Cardiac fibroblast (primary cell): ENCODE results near the gene GLOD4.

Experiments
- DNase-seq, 2 donors: peaks; one replicate each; pipeline versions ENCODE4 v3.0.0 to v3.0.0-alpha.2; 2010; ENCODE audit warnings: low read depth in 2 of 2
- H3K4me3 ChIP-seq, 2 donors: replicated peaks in 1 of 2; 1 replicate in 1 of 2; 2 replicates in 1 of 2; pipeline ENCODE4 v1.5.1; 2011; ENCODE audit warnings: low read depth in 2 of 2, low read length in 2 of 2, mild to moderate bottlenecking in 2 of 2, moderate library complexity in 1 of 2
- TF ChIP-seq, protein P1 (sequence below): IDR thresholded peaks from one replicate; pipeline ENCODE4 v1.5.1; 2011; ENCODE audit warnings: low read depth, mild to moderate bottlenecking, low read length, inconsistent platforms

GLOD4 gene

DNA sequence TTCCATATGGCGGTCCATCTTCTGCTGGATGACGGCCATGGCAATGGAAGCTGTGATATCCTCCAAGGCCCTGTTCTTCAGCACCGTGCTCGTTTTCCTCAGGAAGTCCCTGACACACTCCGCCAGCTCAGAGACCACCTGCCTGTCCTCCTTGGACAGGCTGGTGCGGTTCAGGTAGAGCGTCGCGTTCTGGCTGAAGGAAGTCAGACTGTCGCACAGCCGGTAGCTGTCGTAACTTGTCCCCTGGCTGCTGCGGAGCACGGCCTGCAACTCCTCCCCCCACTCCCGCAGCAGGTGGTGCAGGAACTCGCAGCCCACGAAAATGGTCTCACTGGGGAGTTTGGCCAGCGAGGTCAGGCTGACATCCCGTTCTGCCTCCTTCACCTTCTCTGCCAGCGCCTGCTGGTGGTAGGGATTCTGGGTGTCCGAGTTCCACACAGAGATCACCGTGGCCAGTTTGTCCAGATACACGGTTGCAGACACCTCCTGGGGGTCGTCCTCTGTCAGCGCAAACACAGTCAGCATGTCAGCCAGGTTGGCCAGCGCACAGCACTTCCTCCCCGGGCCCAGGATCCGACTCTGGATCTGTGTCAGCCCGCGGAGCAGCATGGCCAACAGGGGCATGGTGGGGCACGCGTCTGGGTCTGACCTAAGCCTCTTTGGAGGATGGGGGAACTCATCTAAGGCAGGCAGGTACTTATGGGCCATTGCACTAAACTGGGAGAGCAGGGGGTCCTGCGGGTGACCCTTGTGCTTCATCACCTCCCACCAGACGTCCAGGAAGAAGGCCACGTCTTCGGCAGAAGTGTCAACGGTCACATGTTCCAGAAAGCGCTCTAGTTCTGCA, 35.1 kb downstream of the GLOD4 start:
- TF ChIP-seq, protein P1, sequence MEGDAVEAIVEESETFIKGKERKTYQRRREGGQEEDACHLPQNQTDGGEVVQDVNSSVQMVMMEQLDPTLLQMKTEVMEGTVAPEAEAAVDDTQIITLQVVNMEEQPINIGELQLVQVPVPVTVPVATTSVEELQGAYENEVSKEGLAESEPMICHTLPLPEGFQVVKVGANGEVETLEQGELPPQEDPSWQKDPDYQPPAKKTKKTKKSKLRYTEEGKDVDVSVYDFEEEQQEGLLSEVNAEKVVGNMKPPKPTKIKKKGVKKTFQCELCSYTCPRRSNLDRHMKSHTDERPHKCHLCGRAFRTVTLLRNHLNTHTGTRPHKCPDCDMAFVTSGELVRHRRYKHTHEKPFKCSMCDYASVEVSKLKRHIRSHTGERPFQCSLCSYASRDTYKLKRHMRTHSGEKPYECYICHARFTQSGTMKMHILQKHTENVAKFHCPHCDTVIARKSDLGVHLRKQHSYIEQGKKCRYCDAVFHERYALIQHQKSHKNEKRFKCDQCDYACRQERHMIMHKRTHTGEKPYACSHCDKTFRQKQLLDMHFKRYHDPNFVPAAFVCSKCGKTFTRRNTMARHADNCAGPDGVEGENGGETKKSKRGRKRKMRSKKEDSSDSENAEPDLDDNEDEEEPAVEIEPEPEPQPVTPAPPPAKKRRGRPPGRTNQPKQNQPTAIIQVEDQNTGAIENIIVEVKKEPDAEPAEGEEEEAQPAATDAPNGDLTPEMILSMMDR = no peak
- no peak overlapping the region for H3K4me3 ChIP-seq
- DNase-seq = no peak

DNA sequence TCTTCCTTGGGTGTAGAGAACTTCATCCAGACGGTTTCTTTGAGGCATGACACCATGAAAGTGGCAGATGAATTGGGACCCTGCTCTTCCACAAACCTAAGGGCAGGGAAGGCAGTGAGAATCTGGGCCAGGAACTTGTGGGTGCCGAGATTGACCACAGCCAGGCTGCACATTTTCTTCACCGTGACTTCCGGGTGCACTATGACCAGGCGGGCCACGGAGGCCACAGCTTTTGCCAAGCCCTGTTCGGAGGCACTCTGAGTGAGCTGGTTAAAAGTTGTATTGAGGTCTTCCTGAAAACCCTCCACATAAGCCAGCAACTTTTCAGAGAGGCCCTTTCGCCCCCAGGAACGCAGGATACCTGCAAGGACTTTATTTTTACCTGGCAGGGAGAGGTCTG, 35.9 kb downstream of the GLOD4 start:
- no peak for DNase-seq
- TF ChIP-seq, protein P1 = no peak
- no peak overlapping the region for H3K4me3 ChIP-seq

DNA sequence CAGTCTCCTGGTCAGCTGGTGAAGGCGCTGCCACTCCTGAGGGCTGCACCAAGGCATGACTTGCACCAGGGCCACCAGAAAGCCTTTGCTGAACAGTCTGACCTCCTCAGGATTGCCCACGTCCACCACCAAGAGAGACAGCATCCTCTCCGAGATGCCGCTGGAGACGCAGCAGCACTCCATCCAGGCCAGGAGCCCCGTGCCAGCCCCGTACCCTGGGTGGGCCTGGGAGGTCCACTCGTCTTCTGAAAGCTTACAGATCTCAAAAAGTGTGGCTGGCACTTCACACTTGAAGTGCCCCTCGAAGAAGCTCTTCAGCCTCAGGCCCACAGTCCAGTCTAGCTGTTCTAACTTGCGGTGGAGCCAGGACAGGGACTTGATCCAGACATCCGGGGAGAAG, 36.7 kb downstream of the GLOD4 start:
- no peak for DNase-seq
- H3K4me3 ChIP-seq = no peak overlapping the region
- TF ChIP-seq, protein P1 = no peak

DNA sequence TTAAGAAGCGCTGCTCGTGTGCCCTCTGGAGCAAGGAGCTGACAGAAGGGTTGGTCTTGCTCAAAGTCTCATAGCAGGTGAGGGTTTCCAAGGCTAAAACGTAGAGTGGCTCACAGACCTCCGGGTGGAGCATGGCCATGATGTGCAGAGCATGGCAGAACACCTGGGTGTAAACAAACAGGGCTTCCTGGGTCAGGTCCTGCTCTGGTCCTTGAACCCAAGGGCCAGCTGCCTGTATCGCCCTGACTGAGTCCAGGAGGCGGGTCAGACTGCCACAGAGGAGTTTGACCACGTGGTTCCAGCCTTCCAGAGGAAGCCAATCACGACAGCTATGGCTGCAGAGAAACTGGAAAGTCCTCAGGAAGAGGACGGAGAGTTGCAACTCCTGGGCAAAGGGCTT, 37.1 kb downstream of the GLOD4 start:
- TF ChIP-seq, protein P1 = no peak
- DNase-seq = no peak
- H3K4me3 ChIP-seq = no peak overlapping the region

DNA sequence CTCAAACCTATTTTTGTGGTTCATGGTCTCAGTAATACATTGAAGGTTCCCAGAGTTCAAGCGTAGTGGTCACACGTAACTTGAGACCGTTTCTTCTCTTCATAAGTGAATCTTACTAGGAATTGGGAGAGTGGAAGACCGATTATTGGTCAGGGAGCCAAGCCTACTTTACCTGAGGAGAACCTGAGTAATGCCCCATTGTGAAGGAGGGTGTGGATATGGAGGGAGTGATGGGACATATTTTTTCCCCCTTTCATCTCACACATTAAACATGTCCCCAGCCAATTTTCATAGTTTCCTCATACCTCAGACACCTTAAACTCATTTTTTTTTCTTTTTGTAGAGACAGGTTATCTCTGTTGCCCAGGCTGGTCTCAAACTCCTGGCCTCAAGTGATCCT, 38.9 kb downstream of the GLOD4 start:
- H3K4me3 ChIP-seq = no peak overlapping the region
- no peak for DNase-seq
- TF ChIP-seq, protein P1 = no peak

DNA sequence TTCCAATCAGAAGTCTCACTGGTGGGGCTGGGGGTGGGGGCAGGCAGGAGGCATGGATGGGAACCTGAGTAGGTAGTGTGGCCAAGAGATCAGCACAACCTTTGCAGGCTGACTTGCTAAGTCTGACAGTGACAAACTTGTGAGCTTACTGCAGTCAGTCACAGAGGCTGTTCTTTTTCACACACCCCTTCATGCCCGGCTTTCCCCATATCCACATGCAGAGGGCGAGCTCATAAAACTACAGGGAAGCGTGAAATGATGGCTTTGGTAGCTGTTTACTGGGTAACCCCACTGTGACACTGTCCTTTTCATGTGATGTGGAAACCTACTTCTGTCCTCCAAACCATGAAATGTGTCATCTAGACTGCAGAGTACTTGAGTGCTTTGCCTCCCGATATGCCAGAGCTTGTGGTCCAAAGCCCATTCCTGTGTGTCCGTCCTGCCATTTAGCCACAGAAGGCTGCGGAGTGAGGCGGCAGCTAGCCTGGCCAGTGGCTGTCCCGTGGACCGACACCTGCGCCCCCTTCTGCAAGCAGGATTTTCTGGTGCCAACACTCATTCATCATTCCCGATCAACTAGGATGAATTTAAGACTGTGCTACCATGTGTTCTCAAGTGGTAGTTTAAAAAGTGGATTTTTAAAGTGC, 39.8 kb downstream of the GLOD4 start:
- no peak overlapping the region for H3K4me3 ChIP-seq
- no peak for DNase-seq
- TF ChIP-seq, protein P1 = no peak
